GM12872 (cell line): Measurements from ENCODE around the gene HERC2.

Source experiments
- CTCF ChIP-seq: IDR thresholded peaks from 3 replicates; pipeline ENCODE4 v1.5.1; 2011; ENCODE audit warnings: low read depth, mild to moderate bottlenecking, low read length, moderate library complexity; ENCODE audit not compliant: insufficient read depth

The HERC2 gene

GRCh38 chr15:28129231-28129848 is 192.6 kb downstream of the HERC2 start:
- TF ChIP-seq CTCF: no peak

- no peak for TF ChIP-seq CTCF
These were observed 193.9 kb downstream of the HERC2 start for GRCh38 chr15:28128031-28128430.

GRCh38 chr15:28127036-28127435 is 194.9 kb downstream of the HERC2 start:
- no peak for TF ChIP-seq CTCF

- TF ChIP-seq CTCF: peak; percentile 67
These were observed 196.0 kb downstream of the HERC2 start for GRCh38 chr15:28125673-28126651.

- no peak for TF ChIP-seq CTCF
These were observed 197.1 kb downstream of the HERC2 start for GRCh38 chr15:28124841-28125240.

DNA sequence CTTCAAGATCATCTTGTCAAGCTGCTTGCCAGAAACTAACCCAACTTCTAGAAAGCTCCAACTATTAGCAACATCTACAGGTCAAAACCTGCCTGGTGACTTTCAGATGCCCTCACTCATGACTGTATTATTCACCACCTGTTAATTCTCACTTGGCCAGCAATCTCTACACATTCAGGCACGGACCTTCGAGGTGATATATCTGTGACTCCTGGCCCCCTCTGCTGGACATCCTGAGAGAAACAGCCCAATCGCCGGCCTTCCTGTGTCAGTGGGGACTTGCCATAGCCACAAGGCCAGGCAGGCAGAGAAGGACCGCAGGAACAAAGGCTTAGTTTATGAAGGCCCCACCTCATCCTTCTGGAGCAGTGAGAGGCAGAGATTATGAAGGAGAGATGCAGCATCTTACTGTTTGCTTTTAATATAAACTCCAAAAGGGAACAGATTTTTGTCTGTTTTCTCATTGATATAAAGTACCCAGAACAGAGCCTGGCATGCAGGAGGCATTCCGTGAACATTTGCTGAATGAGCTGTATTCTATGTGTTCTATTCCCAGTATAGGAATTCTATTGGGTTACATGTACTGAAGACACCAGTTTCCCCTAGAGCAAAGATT is 198.5 kb downstream of the HERC2 start:
- TF ChIP-seq CTCF: peak; percentile 71

GRCh38 chr15:28122038-28122949 is 199.7 kb downstream of the HERC2 start:
- TF ChIP-seq CTCF: no peak
